ENCODE measurements around the gene NUP160.
"Not testable (repeated sequence)": the region's sequence is repeated elsewhere in the genome, so short reads cannot be mapped to it uniquely, and the experiment has no call there.

The NUP160 gene

DNA sequence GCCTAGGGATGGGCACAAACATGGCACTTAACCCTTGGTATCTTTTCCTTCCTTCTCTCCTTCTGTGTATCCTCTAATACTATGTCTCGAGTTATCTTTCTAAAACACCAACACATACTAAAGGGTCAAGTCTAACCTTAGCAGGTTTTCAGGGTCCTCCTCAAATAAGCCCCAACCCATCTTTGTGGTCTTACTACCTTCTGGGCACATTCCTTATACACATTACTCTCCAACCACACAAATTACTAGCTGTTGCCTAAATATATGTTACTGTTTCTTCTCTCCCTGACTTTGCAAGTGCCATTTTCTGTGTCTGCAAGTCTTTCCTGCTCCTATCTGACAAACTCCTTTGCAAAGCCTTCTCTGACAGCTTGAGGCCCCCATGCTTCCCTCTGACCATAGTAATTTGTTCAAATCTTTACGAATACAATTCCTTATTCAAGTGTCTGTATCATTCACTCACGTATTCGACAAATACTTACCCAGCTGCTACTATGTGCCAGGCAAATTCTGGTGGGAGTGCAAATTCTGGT, 15.8 kb upstream of the NUP160 start:
- DNase-seq, result no peak

DNA sequence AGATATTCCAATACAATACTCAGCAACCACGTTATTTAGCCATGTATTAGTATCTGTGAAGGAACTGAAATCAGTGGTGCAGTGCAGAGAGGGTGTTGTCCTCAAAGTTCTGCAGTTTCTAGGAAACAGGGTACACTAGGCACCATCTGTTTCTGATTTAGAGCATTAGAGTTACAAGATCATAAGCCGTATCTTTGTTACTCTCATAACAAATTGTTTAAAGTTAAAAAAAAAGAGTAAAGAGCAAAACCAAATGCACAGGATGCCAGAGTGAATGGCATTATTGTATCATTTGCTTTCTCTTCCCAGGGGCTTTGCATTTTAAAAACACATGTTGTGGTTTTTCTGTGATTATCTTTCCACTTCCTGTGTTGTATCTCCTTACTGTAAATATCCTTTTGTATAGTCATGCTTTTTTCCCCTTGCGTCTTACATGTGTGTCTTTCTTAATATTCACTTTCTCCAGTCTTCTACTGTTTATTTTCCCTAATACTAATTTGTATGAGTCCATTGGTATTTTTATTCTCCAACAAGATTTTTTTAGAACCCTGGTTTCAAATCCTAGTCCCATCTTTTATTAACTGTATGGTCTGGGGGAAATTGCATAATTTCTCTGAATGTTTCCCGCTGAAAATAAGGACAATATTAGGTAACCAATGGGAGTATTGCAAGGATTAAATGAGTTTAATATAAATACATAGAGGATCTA, 15.2 kb upstream of the NUP160 start:
- peak; percentile 71 for DNase-seq

DNA sequence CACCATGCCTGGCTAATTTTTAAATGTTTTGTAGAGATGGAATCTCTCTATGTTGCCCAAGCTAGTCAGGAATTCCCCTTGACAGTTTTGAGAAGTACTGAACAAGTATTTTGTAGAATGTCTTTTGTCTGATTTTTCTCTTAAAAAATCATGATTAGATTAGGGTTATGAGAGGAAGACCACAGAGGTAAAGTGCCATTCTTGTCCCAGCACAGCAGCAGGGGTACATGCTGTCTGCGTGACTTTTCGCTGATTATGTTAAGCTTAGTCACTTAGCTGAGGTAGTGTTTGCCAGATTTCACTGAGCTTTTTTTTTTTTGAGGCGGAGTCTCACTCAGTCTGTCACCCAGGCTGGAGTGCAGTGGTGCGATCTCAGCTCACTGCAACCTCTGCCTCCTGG, 13.6 kb upstream of the NUP160 start:
- DNase-seq, result peak; percentile 51

DNA sequence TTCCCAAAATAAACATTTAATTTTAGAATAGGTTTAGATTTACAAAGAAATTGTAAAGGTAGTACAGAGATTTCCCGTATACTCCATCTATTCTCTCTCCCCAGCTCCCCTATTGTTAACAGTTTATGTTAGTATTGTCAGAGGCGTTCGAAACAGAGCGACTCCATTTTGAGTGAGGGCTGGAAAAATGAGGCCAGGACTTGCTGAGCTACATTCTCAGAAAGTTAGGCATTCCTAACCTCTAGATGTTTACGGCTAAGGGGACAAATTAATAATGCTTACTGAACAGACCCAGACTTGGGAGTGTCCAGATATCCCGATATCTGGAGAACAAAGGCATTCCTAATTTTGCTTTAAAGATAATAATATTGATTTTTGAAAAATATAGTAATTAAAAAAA, 12.4 kb upstream of the NUP160 start:
- no peak for DNase-seq

DNA sequence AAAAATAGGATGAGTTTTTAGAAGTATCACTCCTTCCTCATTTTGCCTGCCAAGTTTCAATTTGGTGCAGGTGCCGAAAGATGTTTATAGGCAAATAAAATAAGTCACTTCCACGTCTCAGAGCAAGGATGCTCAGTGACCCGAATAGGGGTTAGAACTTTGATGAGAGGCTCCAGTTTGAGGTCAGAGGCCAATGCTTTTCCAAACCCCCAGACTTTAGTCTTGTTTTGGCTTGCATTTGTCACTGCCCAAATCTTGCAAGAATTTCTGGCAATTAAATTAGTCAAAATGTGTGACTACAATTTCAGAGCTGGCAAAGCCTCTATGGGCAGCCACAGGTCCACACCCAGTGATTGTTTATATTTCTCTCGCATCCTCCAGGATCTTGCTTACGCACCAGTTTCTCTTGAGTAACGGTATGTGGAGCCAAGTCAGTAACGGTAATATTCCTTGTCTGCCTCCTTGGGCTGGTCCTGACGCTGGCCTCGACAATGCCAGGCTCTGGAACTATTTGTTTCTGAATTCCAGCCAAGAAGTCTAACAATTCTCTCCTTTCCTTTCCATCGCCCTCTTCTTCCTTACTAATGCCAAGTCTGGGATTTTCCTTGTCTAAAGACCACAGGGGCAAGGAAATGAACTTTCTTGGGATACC, 9.9 kb upstream of the NUP160 start:
- DNase-seq, result no peak

DNA sequence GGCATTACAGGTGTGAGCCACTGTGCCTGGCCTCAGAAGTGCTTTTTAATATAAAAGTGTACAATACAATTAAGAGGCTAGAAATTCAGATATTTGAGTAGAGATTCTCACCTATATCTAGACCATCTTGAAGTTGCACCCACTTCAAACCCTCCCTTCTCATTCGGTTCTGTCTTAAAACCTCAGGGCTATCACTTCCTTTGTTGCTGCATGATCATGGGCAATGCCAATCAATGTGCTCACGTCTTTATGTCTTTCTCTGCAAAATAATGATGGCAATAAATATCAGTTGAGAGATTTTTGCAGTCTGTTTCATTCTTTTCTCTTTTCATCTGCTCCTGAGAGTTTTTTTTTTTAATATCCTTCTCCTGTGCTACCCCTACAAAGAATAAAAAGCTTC, 9.3 kb upstream of the NUP160 start:
- DNase-seq, result no peak

DNA sequence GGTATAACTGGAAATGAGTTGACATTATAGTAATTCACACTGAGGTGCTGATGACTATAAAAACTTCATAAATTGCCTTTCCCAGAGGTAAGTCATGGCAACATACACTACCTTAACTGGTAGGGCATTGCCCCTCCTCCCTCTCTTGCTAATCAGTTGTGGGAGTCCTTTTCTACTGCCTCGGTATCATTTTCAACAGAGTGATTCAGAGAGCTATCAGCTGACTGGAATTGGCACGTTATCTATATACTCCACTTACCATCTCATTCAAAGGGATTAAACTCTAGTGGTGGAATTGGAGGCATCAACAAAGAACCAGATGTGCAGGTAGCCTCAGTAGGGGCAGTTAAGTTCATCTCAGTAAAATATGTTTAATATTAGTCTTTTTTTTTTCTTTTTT, 8.0 kb upstream of the NUP160 start:
- no peak for DNase-seq

DNA sequence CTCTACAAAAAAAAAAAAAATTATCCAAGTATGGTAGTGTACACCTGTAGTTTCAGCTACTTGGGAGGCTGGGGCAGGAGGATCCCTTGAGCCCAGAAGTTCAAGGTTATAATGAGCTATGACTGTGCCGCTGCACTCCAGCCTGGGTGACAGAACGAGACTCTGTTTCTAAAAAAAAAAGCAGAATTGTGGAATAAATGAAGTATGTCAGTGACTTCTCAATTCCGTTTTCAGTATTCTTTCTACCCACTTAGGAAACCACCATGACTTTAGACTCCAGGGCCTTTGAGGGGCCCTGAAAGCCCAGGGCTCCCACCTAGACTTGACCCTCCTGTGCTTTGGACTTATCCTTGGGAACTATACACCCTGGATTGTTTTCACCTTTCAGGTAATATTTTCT, 6.5 kb upstream of the NUP160 start:
- DNase-seq, result no peak

DNA sequence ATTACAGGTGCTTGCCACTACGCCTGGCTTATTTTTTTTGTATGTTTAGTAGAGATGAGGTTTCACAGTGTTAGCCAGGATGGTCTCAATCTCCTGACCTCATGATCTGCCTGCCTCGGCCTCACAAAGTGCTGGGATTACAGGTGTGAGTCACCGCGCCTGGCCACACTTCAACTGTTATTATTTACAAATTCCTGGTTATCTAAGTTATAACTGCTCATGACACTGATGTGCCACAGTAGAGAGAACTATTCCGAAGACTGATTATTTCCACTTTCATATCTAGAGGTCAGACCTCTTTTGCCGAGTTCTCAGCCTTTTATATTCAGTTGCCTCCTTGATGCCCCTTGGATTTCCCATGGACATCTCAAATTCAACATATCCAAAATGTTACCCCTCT, 3.9 kb upstream of the NUP160 start:
- DNase-seq, result no peak

DNA sequence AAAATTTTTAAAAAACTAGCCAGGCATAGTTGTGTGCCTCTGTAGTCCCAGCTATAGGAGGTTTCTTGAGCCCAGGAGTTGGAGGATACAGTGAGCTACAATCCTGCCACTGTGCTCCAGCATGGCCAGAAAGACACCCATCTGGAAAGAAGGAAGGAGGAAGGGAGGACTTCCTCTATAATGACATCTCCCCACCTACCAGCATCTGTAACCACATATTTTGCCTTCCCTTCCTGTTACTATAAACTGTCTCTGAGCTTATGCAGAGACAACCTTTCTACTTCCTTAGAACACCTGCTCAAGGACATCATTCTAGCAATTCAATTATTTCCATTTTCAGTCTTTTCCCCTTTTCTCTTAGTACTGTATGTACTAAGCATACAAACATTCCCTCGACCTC, 2.2 kb upstream of the NUP160 start:
- DNase-seq, result no peak

DNA sequence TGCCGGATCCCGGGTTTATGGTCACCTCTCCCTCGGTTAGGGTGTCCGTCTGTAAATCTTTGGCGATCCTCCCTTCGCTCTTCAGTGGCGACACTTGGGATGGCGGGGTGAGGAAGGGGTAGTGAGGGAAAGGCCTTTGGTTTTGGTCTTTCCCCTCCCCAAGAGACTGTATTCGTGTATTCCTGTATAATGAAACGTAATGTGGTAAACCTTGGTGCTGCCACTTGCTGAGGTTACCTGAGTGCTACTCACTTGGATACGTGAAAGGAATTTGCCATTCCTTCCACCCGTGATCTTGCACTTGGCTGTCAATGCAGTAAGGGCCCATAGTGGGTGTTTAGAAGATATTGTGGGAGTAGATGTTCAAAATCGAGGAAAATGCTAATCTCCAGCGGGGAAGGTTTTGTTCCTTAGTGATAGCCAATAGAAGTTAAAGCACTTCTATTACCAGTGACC, 578 bp upstream of the NUP160 start:
- DNase-seq, result no peak

DNA sequence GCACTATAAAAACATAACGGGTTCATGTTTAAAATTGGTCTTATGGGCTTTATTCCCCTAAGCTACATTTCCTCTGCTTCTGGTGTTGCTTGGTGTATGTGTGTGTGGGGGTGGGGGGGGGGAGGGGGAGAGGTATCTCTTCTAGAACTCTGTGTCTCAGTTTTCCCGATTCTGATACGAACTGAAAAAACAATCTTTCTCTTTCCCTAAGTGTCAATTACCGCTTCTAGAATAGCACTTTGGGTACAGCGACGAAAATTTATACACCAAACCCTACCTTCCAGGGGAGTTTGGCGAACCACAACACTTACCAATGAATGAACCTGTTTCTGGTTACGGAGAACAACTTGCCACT, 636 bp downstream of the NUP160 start:
- DNase-seq, result no peak

DNA sequence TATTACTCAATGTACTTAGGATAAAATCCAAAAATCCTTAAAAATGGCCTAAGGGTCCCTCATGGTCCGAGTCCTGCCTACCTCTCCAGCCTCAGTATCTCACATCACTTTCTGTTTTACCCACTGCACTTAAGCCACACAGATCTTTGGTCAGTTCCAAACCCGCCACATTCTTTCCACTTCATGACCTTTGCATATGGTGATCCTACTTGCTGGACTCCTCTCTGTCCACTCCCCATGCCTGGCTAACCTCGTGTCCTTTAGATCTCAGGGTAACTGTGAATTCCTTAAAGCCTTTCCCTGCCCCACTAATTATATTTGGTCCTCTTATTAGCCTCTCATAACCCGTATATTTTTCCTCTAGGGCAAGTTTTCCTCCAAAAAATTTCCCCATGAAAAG, 1.2 kb downstream of the NUP160 start:
- no peak for DNase-seq

DNA sequence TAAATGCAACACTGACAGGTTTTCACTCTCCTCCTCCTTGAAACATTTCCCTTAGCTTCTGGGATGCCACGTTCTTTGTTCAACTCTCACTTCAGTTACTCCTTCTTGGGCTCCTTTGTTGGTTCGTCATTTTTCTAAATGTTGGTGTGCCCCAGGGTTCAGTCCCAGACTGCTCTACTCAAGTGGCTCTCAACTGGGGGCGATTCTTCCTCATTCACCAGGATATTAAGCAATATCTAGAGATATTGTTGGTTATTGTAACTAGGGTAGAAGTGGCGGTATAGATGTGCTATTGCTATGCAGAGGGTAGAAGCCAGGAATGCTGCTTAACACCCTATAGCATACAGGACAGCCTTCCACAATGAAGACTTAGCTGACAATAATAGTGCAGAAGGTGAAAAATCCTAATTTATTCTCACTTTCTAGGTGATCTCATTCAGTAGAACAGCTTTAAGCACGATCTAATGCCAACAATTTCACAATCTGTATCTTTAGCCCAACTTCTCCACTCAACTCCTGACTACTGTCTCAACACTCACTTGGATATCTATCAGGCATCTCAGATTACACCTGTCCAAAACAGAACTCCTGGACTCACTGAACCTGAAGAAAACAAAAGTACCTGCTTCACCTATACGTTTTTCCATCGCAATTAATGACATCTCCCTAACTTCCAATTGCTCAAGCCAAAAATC, 4.6 kb downstream of the NUP160 start:
- DNase-seq, result no peak

DNA sequence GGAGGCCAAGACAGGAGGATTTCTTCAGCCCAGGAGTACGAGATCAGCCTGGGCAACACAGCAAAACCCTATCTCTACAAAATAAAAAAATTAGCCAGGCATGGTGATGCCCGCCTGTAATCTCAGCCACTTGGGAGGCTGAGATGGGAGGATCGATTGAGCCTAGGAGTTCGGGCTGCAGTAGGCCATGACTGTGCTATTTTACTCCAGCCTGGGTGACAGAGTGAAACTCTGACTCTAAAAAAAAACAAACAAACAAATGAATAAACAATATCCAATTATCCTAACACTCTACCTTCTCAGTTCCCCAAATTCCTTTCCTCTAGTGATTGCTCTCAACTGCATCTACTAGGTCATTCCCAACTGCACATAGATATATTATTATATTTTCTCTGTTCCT, 5.4 kb downstream of the NUP160 start:
- DNase-seq, result no peak

DNA sequence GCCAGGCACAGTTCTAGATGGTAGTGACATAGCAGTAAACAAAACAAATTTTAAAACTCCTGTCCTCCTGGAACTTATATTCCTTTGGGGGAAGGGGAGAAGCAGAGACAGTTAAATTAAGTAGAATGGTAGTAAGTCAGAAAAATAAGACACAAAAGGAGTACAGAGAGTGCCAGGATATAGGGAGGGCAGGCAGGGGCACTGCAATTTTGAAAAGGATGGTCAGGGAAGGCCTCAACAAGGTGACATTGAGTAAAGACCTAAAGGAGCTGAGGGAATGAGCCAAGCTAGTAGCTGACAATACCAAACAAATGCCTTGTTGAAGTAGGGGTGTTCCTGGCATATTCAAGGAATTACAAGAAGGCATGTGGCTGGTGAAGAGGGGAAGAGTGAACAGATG, 10.2 kb downstream of the NUP160 start:
- no peak for DNase-seq

DNA sequence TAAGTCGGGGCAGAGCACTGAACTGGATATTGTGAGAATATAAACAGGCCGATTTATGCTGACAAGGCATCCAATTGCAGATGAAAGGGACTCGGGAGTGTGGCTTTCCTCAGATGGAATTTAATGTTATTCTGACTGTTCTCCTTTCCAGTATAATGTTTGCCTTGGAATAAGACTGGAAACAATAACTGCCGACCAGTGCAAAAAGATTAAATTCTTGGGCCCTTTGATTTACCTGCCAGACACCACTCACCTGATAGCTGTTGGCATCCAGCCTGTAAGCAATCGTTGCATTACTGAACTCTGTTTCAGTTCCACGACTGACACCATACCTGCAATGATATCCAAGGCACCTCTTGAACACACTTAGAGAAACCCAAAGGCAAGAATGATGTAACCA, 10.9 kb downstream of the NUP160 start:
- no peak for DNase-seq

DNA sequence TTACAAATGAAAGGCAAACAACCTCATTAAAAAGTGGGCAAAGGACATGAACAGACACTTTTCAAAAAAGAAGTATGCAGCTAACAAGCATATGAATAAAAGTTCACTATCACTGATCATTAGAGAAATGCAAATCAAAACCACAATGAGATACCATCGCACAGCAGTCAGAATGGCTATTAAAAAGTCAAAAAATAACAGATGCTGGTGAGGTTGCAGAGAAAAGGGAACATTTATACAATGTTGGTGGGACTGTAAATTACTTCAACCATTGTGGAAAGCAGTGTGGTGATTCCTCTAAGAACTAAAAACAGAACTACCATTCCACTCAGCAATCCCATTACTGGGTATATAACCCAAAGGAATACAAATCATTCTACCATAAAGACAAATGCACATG, 18.1 kb downstream of the NUP160 start:
- DNase-seq, result not testable (repeated sequence)

DNA sequence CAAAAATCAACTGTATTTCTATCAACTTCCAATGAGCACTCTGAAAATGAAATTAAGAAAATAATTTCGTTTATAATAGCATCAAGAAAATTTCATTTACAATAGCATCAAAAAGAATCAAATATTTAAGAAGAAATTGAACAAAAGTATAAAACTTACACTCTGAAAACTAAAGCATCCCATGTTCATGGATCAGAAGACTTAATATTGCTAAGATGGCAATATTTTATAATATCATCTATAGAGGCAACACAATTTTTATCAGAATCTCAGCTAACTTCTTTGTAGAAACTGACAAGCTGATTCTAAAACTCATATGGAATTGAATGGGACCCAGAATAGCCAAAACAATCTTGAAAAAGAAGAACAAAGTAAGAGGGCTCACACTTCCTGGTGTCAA, 19.9 kb downstream of the NUP160 start:
- DNase-seq, result no peak

DNA sequence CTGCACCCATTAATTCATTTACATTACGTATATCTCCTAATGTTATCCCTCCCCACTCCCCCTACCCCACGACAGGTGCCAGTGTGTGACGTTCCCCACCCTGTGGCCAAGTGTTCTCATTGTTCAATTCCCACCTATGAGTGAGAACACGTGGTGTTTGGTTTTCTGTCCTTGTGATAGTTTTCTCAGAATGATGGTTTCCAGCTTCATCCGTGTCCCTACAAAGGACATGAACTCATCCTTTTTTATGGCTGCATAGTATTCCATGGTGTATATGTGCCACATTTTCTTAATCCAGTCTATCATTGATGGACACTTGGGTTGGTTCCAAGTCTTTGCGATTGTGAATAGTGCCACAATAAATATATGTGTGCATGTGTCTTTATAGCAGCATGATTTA, 25.5 kb downstream of the NUP160 start:
- not testable (repeated sequence) for DNase-seq

DNA sequence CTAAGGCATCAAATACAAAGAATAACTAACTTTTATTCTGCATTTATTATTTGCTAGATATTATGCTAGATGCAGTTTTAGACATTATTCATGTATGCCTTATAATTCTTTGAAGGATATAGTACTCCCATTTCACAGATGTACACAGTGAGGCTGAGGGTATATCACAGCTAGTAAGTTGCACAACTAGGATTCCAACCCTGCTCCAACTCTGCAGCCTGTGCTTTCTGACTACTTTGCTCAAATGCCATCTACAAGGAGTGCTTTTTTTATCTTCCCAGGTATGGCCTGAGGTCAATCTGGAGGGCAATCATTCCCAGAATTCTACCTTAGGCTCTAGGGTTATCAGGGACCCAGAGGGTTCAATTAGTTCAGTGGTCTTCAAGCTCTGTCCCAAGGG, 28.4 kb downstream of the NUP160 start:
- no peak for DNase-seq

DNA sequence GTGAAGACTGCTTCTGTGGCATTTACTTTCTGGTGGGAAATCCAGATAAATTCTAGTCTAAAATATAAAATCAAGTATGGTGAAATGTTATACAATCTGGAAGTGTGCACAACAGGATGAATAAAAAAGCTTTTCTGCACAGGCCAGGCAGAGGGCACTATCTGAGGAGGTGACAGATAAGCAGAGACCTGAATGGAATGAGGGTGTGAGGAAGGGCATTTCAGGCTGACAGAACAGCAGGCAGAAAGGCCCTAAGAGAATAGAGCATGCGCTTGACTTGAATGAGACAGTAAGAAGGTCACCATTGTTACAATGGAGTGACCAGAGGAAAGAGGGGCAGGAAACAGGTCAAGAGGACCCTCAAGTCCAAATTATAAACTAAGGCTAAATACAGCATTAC, 47.4 kb downstream of the NUP160 start:
- DNase-seq, result no peak

DNA sequence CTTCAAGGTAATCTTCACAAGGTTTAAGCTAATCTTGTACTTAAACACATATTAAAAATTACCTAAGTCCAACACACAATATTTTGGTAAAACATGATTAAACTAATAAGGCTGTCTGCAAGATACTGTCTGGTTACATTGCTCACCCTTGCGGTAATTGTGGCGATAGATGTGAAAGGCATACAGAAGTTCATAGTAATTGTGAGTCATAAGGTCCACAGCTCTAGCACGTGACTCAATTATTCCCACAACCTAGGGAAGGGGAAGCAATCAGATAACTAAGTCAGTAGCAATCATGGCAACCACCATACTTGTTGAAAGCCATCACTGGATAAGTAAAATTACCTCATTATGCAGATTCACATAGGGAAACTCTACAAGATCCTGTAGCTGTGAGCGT, 50.5 kb downstream of the NUP160 start:
- DNase-seq, result peak; percentile 67

All from fibroblast of skin of abdomen (primary cell).